HepG2 (cell line): ENCODE measurements around the gene SLC16A3. TPM values are rescaled to one million over a fixed set of nuclear protein-coding genes. Genes with fewer than 3 reads are reported as not detected.

ENCODE experiments used
- ATRX ChIP-seq: sonication (generic); formaldehyde crosslinking; IDR thresholded peaks from 2 replicates; pipeline ENCODE4 v1.4.0; 2020; ENCODE audit warnings: missing genetic modification reagents, borderline replicate concordance
- CREM ChIP-seq, 2 experiments: sonication (generic) in 1 of 2; formaldehyde crosslinking in 1 of 2; IDR thresholded peaks; 2 replicates each; pipeline versions ENCODE4 v1.4.0 to v1.6.1; 2016 to 2020; ENCODE audit warnings: antibody characterized with exemption in 1 of 2, mild to moderate bottlenecking in 1 of 2, missing genetic modification reagents in 1 of 2
- HMG20A ChIP-seq: IDR thresholded peaks from 2 replicates; pipeline ENCODE4 v1.6.1; 2016; ENCODE audit warnings: borderline replicate concordance
- KDM2A ChIP-seq: sonication (generic); formaldehyde crosslinking; IDR thresholded peaks from 2 replicates; pipeline ENCODE4 v1.4.0; 2020; ENCODE audit warnings: low read depth, missing genetic modification reagents, borderline replicate concordance
- MIER3 ChIP-seq: IDR thresholded peaks from 2 replicates; pipeline ENCODE4 v1.6.1; 2016; ENCODE audit warnings: missing compliant biosample characterization, borderline replicate concordance
- MIXL1 ChIP-seq: IDR thresholded peaks from 2 replicates; pipeline ENCODE4 v1.6.1; 2016
- PPARG ChIP-seq: conservative IDR thresholded peaks from 2 replicates; pipeline ENCODE4 v1.6.1; 2016; ENCODE audit warnings: missing biosample characterization, missing genetic modification reagents
- PRPF4 ChIP-seq: fragments of 200-400 bp; formaldehyde crosslinking; IDR thresholded peaks from 2 replicates; pipeline ENCODE4 v1.6.1; 2016; ENCODE audit warnings: low read length, low read depth; ENCODE audit not compliant: poor library complexity, severe bottlenecking
- REL ChIP-seq: sonication (generic); formaldehyde crosslinking; conservative IDR thresholded peaks from 2 replicates; pipeline ENCODE4 v1.8.0; 2022; ENCODE audit warnings: mild to moderate bottlenecking, missing genetic modification reagents, moderate library complexity
- REPIN1 ChIP-seq: sonication (generic); formaldehyde crosslinking; IDR thresholded peaks from 2 replicates; pipeline ENCODE4 v1.8.0; 2022; ENCODE audit warnings: missing genetic modification reagents, low read depth, mild to moderate bottlenecking, borderline replicate concordance
- SRY ChIP-seq: sonication (generic); formaldehyde crosslinking; IDR thresholded peaks from 2 replicates; pipeline ENCODE4 v1.8.0; 2022; ENCODE audit warnings: mild to moderate bottlenecking, missing genetic modification reagents
- TCF7L2 ChIP-seq: IDR thresholded peaks from 2 replicates; pipeline ENCODE4 v1.6.1; 2011; ENCODE audit warnings: mild to moderate bottlenecking, low read depth, low read length, moderate library complexity
- WIZ ChIP-seq: sonication (generic); formaldehyde crosslinking; IDR thresholded peaks from 2 replicates; pipeline ENCODE4 v1.5.1; 2020; ENCODE audit warnings: mild to moderate bottlenecking, missing genetic modification reagents
- ZBTB10 ChIP-seq: sonication (generic); formaldehyde crosslinking; IDR thresholded peaks from 2 replicates; pipeline ENCODE4 v1.4.0; 2020; ENCODE audit warnings: missing genetic modification reagents, borderline replicate concordance
- ZNF136 ChIP-seq: sonication (generic); formaldehyde crosslinking; IDR thresholded peaks from 2 replicates; pipeline ENCODE4 v1.8.1; 2022; ENCODE audit warnings: low read depth, mild to moderate bottlenecking, moderate library complexity, missing genetic modification reagents
- ZNF160 ChIP-seq: sonication (generic); formaldehyde crosslinking; IDR thresholded peaks from 2 replicates; pipeline ENCODE4 v1.8.0; 2022; ENCODE audit warnings: mild to moderate bottlenecking, inconsistent platforms, missing genetic modification reagents
- ZNF20 ChIP-seq: sonication (generic); formaldehyde crosslinking; IDR thresholded peaks from 2 replicates; pipeline ENCODE4 v1.4.0; 2020; ENCODE audit warnings: mild to moderate bottlenecking, moderate library complexity, missing genetic modification reagents
- ZNF234 ChIP-seq: sonication (generic); formaldehyde crosslinking; conservative IDR thresholded peaks from 2 replicates; pipeline ENCODE4 v1.5.1; 2020; ENCODE audit warnings: mild to moderate bottlenecking, missing genetic modification reagents
- ZNF260 ChIP-seq: sonication (generic); formaldehyde crosslinking; IDR thresholded peaks from 2 replicates; pipeline ENCODE4 v1.4.0; 2020; ENCODE audit warnings: missing genetic modification reagents, low read depth, mild to moderate bottlenecking, borderline replicate concordance
- ZNF263 ChIP-seq: sonication (generic); formaldehyde crosslinking; IDR thresholded peaks from 2 replicates; pipeline ENCODE4 v1.4.0; 2020; ENCODE audit warnings: missing genetic modification reagents
- ZNF337 ChIP-seq: sonication (generic); formaldehyde crosslinking; IDR thresholded peaks from 2 replicates; pipeline ENCODE4 v1.5.1; 2020; ENCODE audit warnings: missing genetic modification reagents, low read depth, mild to moderate bottlenecking, borderline replicate concordance
- ZNF451 ChIP-seq: sonication (generic); formaldehyde crosslinking; IDR thresholded peaks from 2 replicates; pipeline ENCODE4 v1.5.0; 2020; ENCODE audit warnings: mild to moderate bottlenecking, missing genetic modification reagents
- ZNF556 ChIP-seq: sonication (generic); formaldehyde crosslinking; IDR thresholded peaks from 2 replicates; pipeline ENCODE4 v1.4.0; 2020; ENCODE audit warnings: mild to moderate bottlenecking, missing genetic modification reagents, borderline replicate concordance
- ZNF724P ChIP-seq: sonication (generic); formaldehyde crosslinking; IDR thresholded peaks from 2 replicates; pipeline ENCODE4 v1.8.0; 2022; ENCODE audit warnings: missing genetic modification reagents, borderline replicate concordance
- ZNF891 ChIP-seq: sonication (generic); formaldehyde crosslinking; IDR thresholded peaks from 2 replicates; pipeline ENCODE4 v1.5.0; 2020; ENCODE audit warnings: mild to moderate bottlenecking, missing genetic modification reagents
- polyA plus RNA-seq, 8 experiments: library from polyadenylated mRNA; depleted of rRNA in 3 of 8; stranded (reverse) in 7 of 8; unstranded in 1 of 8; fragments of >200 nt; fragmentation: Illumina TruSeq in 4 of 8; extraction: Trizol in 4 of 8; gene quantifications; 2 replicates each; pipeline versions ENCODE4 v1.2.1 to v1.2.3, GENCODE V29; 2011 to 2016; ENCODE audit warnings: low read depth in 4 of 8, missing spikeins in 1 of 8, mixed read lengths in 1 of 8; ENCODE audit not compliant: insufficient read depth in 1 of 8
- total RNA-seq, 5 experiments: library from RNA; depleted of rRNA; stranded (reverse); fragments of >200 nt; fragmentation: Illumina TruSeq; extraction: Trizol; gene quantifications; 2 replicates each; pipeline ENCODE4 v1.2.3, GENCODE V29; 2016; ENCODE audit warnings: low read depth in 1 of 5
- TF ChIP-seq, protein P1 (sequence below): sonication (generic); formaldehyde crosslinking; IDR thresholded peaks from 2 replicates; pipeline ENCODE4 v1.5.0; 2020; ENCODE audit warnings: missing genetic modification reagents, mild to moderate bottlenecking, borderline replicate concordance

Gene SLC16A3
- total and polyA plus RNA-seq, 2 of the 13 experiments (the other 11 are each of a cell fraction or from before 2014, with no cell fraction given), result 242 to 349 TPM

DNA sequence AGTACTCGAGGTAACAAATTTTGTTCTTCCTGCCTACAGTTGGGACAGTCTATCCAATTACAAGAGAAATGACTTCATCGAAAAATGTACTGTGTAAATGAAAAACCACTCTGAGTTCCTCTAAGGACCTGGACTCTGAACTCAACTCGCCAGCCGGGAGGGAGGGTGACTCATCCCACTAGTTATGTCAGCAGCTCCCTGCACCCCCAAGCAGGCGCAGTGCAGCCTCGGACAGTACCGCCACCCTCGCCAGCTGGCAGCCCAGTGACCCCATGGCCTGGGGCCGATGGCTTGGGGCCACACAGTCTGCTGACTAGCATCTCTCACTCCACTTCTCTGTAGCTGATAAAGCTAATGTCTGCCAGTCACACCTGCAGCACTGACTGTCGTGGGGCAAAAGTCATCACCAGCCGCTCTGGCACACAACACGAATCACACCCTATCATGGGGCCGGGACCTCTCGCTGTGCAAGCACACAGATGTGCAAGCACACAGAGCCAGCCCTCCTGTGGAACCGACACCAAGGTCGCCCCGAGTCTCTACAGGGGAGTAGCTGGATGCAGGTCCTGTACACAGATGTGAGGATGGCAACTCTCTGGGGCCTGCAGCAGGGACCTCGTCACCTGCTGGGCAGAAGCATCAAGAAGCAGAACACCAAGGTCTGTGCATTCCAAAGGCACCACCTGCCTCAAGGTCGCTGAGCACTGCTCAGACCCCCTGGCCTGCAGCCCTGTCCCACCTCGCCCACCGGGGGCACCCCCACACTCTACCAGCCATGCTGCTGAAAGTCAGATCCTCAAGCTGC lies 38.9 kb downstream of the SLC16A3 start (continued):
- TF ChIP-seq REPIN1 (CRISPR knock-in tag) (peak; percentile 96), MIXL1 (peak; percentile 94), ZNF260 (CRISPR knock-in tag) (no peak), TCF7L2 (no peak), PRPF4 (no peak), MIER3 (peak; percentile 93; the same call in 1 of the 2 replicates), ATRX (CRISPR knock-in tag) (no peak), PPARG (peak; percentile 76), ZNF136 (CRISPR knock-in tag) (no peak), ZNF20 (CRISPR knock-in tag) (no peak), REL (0 out of 2 replicates have a peak, but pooled peaks have one; percentile 22), WIZ (CRISPR knock-in tag) (no peak), ZBTB10 (CRISPR knock-in tag) (peak; percentile 99), ZNF451 (peak; percentile 90; the same call in 1 of the 2 replicates), SRY (CRISPR knock-in tag) (peak; percentile 88; the same call in 1 of the 2 replicates), KDM2A (CRISPR knock-in tag) (peak; percentile 94), ZNF160 (peak; percentile 94), ZNF724P (CRISPR knock-in tag) (0 out of 2 replicates have a peak, but pooled peaks have one; percentile 64), CREM (IDR thresholded peaks at IDR 0.05) (peak; percentile 87), CREM (CRISPR knock-in tag; IDR thresholded peaks at IDR 0.05) (no peak), HMG20A (peak; percentile 91), ZNF234 (CRISPR knock-in tag) (no peak; the same call in 1 of the 2 replicates), ZNF891 (CRISPR knock-in tag) (peak; percentile 19; the same call in 1 of the 2 replicates), ZNF337 (CRISPR knock-in tag) (no peak), ZNF263 (CRISPR knock-in tag) (peak; percentile 92), ZNF556 (CRISPR knock-in tag) (no peak; the same call in 1 of the 2 replicates)
- TF ChIP-seq, protein P1, sequence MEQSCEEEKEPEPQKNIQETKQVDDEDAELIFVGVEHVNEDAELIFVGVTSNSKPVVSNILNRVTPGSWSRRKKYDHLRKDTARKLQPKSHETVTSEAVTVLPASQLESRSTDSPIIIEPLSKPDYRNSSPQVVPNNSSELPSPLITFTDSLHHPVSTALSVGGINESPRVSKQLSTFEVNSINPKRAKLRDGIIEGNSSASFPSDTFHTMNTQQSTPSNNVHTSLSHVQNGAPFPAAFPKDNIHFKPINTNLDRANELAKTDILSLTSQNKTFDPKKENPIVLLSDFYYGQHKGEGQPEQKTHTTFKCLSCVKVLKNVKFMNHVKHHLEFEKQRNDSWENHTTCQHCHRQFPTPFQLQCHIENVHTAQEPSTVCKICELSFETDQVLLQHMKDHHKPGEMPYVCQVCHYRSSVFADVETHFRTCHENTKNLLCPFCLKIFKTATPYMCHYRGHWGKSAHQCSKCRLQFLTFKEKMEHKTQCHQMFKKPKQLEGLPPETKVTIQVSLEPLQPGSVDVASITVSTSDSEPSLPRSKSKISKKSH (CRISPR knock-in tag), result peak; percentile 68; the same call in 1 of the 2 replicates
